K562 (cell line): ENCODE measurements around the gene CNDP1. TPM values are rescaled to one million over a fixed set of nuclear protein-coding genes. Genes with fewer than 3 reads are reported as not detected.

Experiments
- CBX1 ChIP-seq: sonication (generic); IDR thresholded peaks from 2 replicates; pipeline ENCODE4 v1.6.1; 2016; ENCODE audit warnings: antibody characterized with exemption, low read depth, mild to moderate bottlenecking
- FOXJ2 ChIP-seq: fragments of 200-800 bp; sonication (Bioruptor generic); IDR thresholded peaks from 2 replicates; pipeline ENCODE4 v1.6.1; 2016; ENCODE audit warnings: missing genetic modification characterization, missing compliant biosample characterization
- HEY1 ChIP-seq: fragments of 250-450 bp; sonication (Bioruptor Pico); IDR thresholded peaks from 2 replicates; pipeline ENCODE4 v1.5.0; 2020; ENCODE audit warnings: mild to moderate bottlenecking, moderate library complexity, borderline replicate concordance
- HNRNPUL1 ChIP-seq: fragments of 200-400 bp; formaldehyde crosslinking; IDR thresholded peaks from 2 replicates; pipeline ENCODE4 v1.6.1; 2017; ENCODE audit warnings: low read length
- KDM4B ChIP-seq, 2 experiments: fragments of 450-650 bp in 1 of 2; sonication (generic) in 1 of 2; IDR thresholded peaks; 2 replicates each; pipeline ENCODE4 v1.6.1; 2016 to 2017; ENCODE audit warnings: borderline replicate concordance in 2 of 2, antibody characterized with exemption in 1 of 2, low read depth in 1 of 2, mild to moderate bottlenecking in 1 of 2
- KHSRP ChIP-seq: fragments of 450-650 bp; IDR thresholded peaks from 2 replicates; pipeline ENCODE4 v1.6.1; 2017
- KLF13 ChIP-seq: fragments of 450-650 bp; IDR thresholded peaks from 2 replicates; pipeline ENCODE4 v1.6.1; 2016; ENCODE audit warnings: missing genetic modification characterization, low read depth, mild to moderate bottlenecking, missing compliant biosample characterization, moderate library complexity, borderline replicate concordance
- LARP7 ChIP-seq: fragments of 450-650 bp; IDR thresholded peaks from 2 replicates; pipeline ENCODE4 v1.6.1; 2016
- MEIS2 ChIP-seq: fragments of 450-650 bp; IDR thresholded peaks from 2 replicates; pipeline ENCODE4 v1.6.1; 2014; ENCODE audit warnings: mild to moderate bottlenecking; ENCODE audit not compliant: partially characterized antibody
- NRF1 ChIP-seq, 2 experiments: fragments of 450-650 bp; IDR thresholded peaks in 1 of 2; conservative IDR thresholded peaks in 1 of 2; 2 replicates each; pipeline ENCODE4 v1.6.1; 2014; ENCODE audit warnings: mild to moderate bottlenecking in 2 of 2
- PREB ChIP-seq: sonication (generic); formaldehyde crosslinking; IDR thresholded peaks from 2 replicates; pipeline ENCODE4 v1.8.1; 2023; ENCODE audit warnings: mild to moderate bottlenecking, missing genetic modification reagents
- RAD51 ChIP-seq: fragments of 450-650 bp; IDR thresholded peaks from 2 replicates; pipeline ENCODE4 v1.7.1; 2016; ENCODE audit warnings: low read depth, mild to moderate bottlenecking, borderline replicate concordance
- SMAD4 ChIP-seq: fragments of 250-450 bp; sonication (Bioruptor Pico); conservative IDR thresholded peaks from 2 replicates; pipeline ENCODE4 v1.8.0; 2021; ENCODE audit warnings: inconsistent platforms, mild to moderate bottlenecking, moderate library complexity
- U2AF1 ChIP-seq: fragments of 200-400 bp; formaldehyde crosslinking; optimal IDR thresholded peaks from 2 replicates; pipeline ENCODE3; 2017; ENCODE audit warnings: mild to moderate bottlenecking, low read depth, low read length, moderate library complexity
- ZFPM2 ChIP-seq: fragments of 250-450 bp; sonication (Bioruptor Pico); IDR thresholded peaks from 2 replicates; pipeline ENCODE4 v1.5.1; 2022; ENCODE audit warnings: mild to moderate bottlenecking
- ZNF311 ChIP-seq: fragments of 250-450 bp; sonication (Bioruptor Pico); IDR thresholded peaks from 2 replicates; pipeline ENCODE4 v1.4.0; 2020; ENCODE audit warnings: mild to moderate bottlenecking, moderate library complexity
- polyA plus RNA-seq, 8 experiments: library from polyadenylated mRNA; depleted of rRNA in 4 of 8; stranded (reverse) in 5 of 8; unstranded in 3 of 8; fragments of >200 nt; fragmentation: Nextera tagmentation in 2 of 8; fragmentation: Illumina TruSeq in 1 of 8; extraction: Ambion mirVana in 2 of 8; extraction: Trizol in 1 of 8; gene quantifications; 2 replicates each; pipeline versions ENCODE4 v1.2.1 to v1.2.3, GENCODE V29; 2011 to 2014; ENCODE audit warnings: inconsistent platforms in 1 of 8, missing spikeins in 1 of 8
- total RNA-seq, 7 experiments: library from RNA; depleted of rRNA in 6 of 7; stranded (reverse); fragments of >200 nt in 6 of 7; fragmentation: Illumina TruSeq in 2 of 7; extraction: Trizol in 2 of 7; gene quantifications; 2 replicates each; pipeline versions ENCODE4 v1.2.1 to v1.2.3, GENCODE V29; 2011 to 2021; ENCODE audit warnings: low replicate concordance in 1 of 7
- TF ChIP-seq, protein P1 (sequence below): sonication (generic); formaldehyde crosslinking; IDR thresholded peaks from 2 replicates; pipeline ENCODE4 v1.8.0; 2022; ENCODE audit warnings: mild to moderate bottlenecking, missing genetic modification reagents
- TF ChIP-seq, protein P2 (sequence below): sonication (generic); formaldehyde crosslinking; IDR thresholded peaks from 2 replicates; pipeline ENCODE4 v1.9.0; 2022; ENCODE audit warnings: mild to moderate bottlenecking, missing genetic modification reagents
- TF ChIP-seq, protein P3 (sequence below), 2 experiments: fragments of 450-650 bp in 1 of 2; sonication (generic) in 1 of 2; formaldehyde crosslinking in 1 of 2; IDR thresholded peaks in 1 of 2; conservative IDR thresholded peaks in 1 of 2; 2 replicates each; pipeline versions ENCODE4 v1.6.1 to v1.8.1; 2016 to 2023; ENCODE audit warnings: mild to moderate bottlenecking in 2 of 2, moderate library complexity in 2 of 2, inconsistent platforms in 1 of 2, missing genetic modification reagents in 1 of 2

CNDP1 gene
- total and polyA plus RNA-seq, 9 of the 15 experiments (the other 6 are each of a cell fraction or from before 2014, with no cell fraction given): not detected

DNA sequence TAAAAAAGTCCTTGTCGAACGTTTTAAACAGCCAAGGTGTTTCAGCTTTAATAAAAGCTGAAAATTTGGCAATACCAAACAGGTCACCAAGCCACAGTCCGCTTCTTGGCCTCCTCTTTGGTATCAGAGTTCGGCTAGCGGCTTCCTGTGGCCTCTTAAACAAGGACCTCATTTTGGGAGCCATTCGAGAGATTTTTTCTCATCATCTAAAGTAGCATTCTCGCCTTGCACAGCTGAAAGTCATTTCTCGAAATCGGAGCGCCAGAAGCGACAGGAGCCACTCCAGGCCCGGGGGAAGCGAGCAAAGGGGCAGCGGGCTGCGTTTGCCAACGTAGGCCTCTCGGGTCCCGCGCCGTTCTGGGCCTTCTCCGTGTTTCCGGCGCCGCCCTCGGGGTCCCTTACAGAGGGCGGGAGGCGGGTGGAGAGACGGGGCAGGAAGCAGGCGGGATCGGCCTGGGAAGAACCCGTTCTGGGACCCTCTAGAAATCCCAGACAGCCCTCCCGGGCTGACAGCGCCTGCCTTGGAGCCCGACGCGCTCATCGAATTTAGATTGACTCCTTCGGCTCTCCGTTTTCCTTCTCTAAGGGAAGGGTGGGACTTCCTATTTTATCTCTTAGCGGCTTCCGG, 62.8 kb downstream of the CNDP1 start (continued):
- TF ChIP-seq FOXJ2 (no peak), LARP7 (no peak), KLF13 (tag) (no peak), ZFPM2 (no peak), ZNF311 (CRISPR knock-in tag) (no peak), CBX1 (no peak), MEIS2 (no peak), KDM4B (IDR thresholded peaks at IDR 0.05; ENCODE audit: borderline replicate concordance in 2 of 2, low read depth in 1 of 2) (no peak), PREB (CRISPR knock-in tag) (no peak), SMAD4 (CRISPR knock-in tag) (no peak), RAD51 (no peak), KHSRP (no peak), NRF1 (conservative IDR thresholded peaks at IDR 0.05 in 1 of 2, IDR thresholded peaks at IDR 0.05 in 1 of 2) (no peak), HNRNPUL1 (no peak), HEY1 (CRISPR knock-in tag) (no peak), U2AF1 (no peak)
- TF ChIP-seq, protein P1, sequence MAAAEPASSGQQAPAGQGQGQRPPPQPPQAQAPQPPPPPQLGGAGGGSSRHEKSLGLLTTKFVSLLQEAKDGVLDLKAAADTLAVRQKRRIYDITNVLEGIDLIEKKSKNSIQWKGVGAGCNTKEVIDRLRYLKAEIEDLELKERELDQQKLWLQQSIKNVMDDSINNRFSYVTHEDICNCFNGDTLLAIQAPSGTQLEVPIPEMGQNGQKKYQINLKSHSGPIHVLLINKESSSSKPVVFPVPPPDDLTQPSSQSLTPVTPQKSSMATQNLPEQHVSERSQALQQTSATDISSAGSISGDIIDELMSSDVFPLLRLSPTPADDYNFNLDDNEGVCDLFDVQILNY (CRISPR knock-in tag): no peak
- TF ChIP-seq, protein P2, sequence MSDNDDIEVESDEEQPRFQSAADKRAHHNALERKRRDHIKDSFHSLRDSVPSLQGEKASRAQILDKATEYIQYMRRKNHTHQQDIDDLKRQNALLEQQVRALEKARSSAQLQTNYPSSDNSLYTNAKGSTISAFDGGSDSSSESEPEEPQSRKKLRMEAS: no peak
- TF ChIP-seq, protein P3, sequence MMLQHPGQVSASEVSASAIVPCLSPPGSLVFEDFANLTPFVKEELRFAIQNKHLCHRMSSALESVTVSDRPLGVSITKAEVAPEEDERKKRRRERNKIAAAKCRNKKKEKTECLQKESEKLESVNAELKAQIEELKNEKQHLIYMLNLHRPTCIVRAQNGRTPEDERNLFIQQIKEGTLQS (IDR thresholded peaks at IDR 0.05): no peak
- TF ChIP-seq, protein P3 (CRISPR knock-in tag; conservative IDR thresholded peaks at IDR 0.05): no peak
